Adipocyte (in vitro differentiated cells): ENCODE data around the gene IL1RN.
A peak's percentile ranks its signal among the peaks of the same experiment; 100 is the strongest.

Experiments
- DNase-seq: peaks from one replicate; pipeline ENCODE4 v3.0.0-alpha.2; 2015; ENCODE audit warnings: low read depth
- H3K27me3 ChIP-seq: replicated peaks from 2 replicates; pipeline ENCODE4 v1.7.0; 2013; ENCODE audit warnings: mild to moderate bottlenecking, low read length, moderate library complexity; ENCODE audit not compliant: control insufficient read depth, insufficient read depth
- H3K36me3 ChIP-seq: 2 replicates; pipeline ENCODE4 v1.7.0; 2013; ENCODE audit warnings: low read length, mild to moderate bottlenecking, moderate library complexity; ENCODE audit not compliant: control insufficient read depth, insufficient read depth, severe bottlenecking
- H3K4me1 ChIP-seq: 2 replicates; pipeline ENCODE4 v1.7.0; 2013; ENCODE audit warnings: mild to moderate bottlenecking, low read length, moderate library complexity; ENCODE audit not compliant: control insufficient read depth, insufficient read depth
- H3K4me3 ChIP-seq: 2 replicates; pipeline ENCODE4 v1.7.0; 2013; ENCODE audit warnings: mild to moderate bottlenecking, low read length, moderate library complexity
- H3K9ac ChIP-seq: 2 replicates; pipeline ENCODE4 v1.7.0; 2013; ENCODE audit warnings: mild to moderate bottlenecking, low read length, moderate library complexity
- H3K9me3 ChIP-seq: 2 replicates; pipeline ENCODE4 v1.7.0; 2013; ENCODE audit warnings: mild to moderate bottlenecking, low read length, moderate library complexity; ENCODE audit not compliant: control insufficient read depth

IL1RN gene

DNA sequence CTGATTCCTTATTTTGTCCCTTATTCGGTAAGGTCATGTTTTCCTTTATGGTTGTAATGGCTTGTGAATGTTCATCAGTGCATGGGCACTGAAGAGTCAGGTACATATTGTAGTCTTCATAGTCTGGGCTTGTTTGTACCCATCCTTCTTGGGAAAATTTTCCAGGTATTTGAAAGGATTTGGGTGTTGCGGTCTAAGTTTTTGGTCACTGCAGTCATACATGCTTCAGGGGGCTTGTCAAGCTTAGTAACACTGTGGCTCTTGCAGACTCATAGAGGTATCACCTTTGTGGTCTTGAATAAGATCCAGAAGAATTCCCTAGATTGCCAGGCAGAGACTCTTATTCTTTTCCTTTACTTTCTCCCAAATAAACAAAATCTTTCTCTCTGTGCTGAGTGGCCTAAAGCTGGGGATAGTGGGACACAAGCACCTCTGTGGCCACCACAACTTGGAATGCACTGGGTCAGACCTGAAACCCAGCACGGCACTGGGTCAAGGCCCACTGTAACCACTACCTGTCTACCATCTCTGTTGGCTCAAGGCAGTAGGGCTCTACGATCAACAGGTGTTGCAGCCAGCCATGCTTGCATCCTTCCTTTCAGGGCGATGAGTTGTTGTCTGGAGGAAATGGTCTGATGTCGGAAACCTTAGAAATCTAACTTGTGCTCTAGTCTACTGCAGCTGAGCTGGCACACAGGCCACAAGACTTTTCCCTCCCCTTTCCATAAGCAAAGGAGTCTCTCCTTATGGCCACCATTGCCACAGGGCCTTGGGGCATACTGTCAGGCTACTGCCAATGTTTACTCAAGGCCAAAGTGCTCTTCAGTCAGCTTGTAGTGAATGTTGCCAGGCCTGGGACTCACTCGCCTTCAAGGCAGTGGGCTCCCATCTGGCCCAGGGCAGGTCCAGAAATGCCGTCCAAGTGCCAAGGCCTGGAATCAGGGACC is 21.5 kb downstream of the IL1RN start:
- peaks cover 14% of the 10 kb centered on the region for H3K9me3 ChIP-seq
- H3K9ac ChIP-seq, result no peak overlapping the region
- DNase-seq, result no peak
- H3K4me3 ChIP-seq, result no peak overlapping the region
- no peaks in the 10 kb centered on the region for H3K27me3 ChIP-seq
- H3K36me3 ChIP-seq, result no peaks in the 10 kb centered on the region
- H3K4me1 ChIP-seq, result no peaks in the 10 kb centered on the region

- no peak for DNase-seq
- no peaks in the 10 kb centered on the region for H3K27me3 ChIP-seq
- no peak overlapping the region for H3K4me3 ChIP-seq
- no peaks in the 10 kb centered on the region for H3K36me3 ChIP-seq
- peaks cover 14% of the 10 kb centered on the region for H3K9me3 ChIP-seq
- no peak overlapping the region for H3K9ac ChIP-seq
- H3K4me1 ChIP-seq, result no peaks in the 10 kb centered on the region
Measured at GRCh38 chr2:113149553-113150257, 22.3 kb downstream of the IL1RN start.

DNA sequence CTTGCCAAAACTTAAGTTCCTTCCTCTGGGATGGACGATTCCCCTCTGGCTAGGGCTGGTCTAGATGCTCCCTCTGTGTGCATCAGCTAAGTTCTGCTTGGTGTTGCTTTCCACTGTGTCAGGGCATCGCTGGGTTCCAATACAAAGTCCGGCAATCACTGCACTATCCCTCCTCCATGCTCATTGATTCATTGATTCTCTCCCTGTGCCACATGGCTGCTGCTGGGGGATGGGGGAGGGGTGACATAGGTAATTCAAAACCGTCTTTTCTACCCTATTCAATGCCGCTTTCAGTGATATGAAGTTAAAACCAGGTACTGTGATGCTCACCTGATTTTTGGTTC is 22.8 kb downstream of the IL1RN start:
- Histone ChIP-seq H3K9me3 (peaks cover 10% of the 10 kb centered on the region), H3K4me3 (no peak overlapping the region), H3K27me3 (no peaks in the 10 kb centered on the region), H3K4me1 (no peaks in the 10 kb centered on the region), H3K36me3 (no peaks in the 10 kb centered on the region), H3K9ac (no peak overlapping the region)
- DNase-seq, result no peak

DNA sequence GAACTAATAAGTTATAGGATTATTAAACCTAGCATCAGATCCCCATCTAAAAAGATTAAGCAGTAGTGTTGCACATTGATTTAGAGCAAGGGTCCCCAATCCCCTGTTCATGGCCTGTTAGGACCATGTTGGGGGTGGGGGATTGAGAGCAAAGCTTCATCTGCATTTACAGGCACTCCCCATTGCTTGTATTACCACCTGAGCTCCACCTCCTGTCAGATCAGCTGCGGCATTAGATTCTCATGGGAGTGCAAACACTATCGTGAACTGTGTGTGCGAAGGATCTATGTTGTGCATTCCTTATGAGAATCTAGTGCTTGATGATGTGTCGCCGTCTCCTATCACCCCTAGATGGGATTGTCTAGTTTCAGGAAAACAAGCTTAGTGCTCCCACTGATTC is 27.9 kb downstream of the IL1RN start:
- Histone ChIP-seq H3K27me3 (peaks cover 3% of the 10 kb centered on the region), H3K36me3 (no peaks in the 10 kb centered on the region), H3K4me1 (peaks cover 9% of the 10 kb centered on the region), H3K9ac (no peak overlapping the region), H3K9me3 (no peaks in the 10 kb centered on the region), H3K4me3 (no peak overlapping the region)
- no peak for DNase-seq

DNA sequence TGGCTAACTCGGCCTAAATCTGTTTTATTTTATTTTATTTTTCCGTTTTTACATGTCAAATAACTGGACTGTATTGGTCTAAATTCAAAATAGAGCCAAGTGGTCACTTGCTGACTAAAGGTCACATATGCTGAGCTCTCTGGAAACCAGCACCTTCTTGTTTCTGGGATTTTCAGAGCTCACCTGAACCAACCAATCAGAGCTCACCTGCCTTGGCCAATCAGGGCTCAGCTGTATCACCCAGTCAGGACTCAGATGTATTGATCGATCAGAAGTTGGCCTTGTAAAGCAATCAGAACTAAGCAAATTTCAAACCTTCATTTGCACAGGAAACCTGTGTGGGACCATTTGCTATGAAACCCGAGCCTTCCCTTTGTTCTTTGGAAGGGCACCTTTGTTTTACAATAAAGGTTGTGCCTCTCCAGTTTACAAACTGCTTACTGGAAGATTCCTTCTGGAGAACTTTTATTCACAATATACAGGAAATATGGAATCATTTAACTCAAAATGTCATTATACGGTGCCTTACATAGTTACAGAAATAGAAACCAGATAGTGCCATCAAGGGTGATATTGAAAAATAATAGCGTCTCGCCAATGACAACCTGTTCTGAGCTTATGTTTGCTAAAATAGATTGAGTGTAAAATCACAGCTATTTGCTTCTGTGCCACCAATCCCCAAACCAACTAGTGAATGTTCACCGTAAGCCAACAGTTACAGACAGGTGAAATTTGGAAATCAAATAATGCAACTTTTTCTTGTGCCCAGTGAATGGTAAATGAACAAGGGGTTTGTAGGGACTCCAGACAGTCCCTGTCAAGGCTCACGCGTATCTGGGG is 29.1 kb downstream of the IL1RN start:
- no peaks in the 10 kb centered on the region for H3K36me3 ChIP-seq
- peak; percentile 9 for DNase-seq
- peak overlapping the region; percentile 58 for H3K9ac ChIP-seq
- H3K27me3 ChIP-seq, result peaks cover 3% of the 10 kb centered on the region
- H3K9me3 ChIP-seq, result no peaks in the 10 kb centered on the region
- peaks cover 9% of the 10 kb centered on the region for H3K4me1 ChIP-seq
- peak overlapping the region; percentile 68 for H3K4me3 ChIP-seq

DNA sequence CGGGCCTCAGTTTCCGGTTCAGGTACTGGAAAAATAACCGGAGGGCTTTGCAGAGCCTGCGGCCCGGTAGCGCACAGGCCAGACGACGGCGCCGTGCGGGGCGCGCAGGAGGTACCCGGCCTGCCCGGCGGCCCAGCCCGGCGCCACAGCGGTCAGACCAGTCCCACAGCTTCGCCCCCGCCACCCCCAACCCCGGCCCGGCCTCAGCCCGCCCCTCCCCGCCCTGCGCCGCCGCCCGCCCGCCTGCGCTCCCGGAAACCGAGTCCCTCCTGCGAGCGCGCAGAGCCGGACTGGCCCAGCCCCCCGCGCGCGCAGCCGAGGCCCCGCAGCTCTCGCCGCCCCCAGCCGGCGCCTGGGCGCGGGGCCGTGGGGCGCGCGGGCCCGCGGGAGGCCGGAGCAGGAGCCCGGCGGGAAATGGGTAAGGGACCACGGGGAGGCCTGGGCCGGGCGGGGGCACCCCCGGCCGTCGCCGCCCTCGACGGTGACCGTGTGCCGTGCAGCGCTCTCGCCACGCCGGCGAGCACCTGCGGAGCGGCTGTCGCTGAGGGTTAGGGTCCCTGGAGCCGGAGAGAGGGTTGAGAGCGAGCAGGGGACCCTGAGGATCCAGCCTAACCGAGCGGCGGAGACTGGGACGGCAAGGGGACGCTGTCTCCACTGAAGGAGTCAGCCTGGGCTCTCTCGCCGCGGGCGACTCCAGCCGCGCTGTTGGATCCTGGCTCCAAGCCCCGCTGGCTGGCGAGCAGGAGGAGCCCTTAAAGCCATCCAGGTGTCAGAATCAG is 29.9 kb downstream of the IL1RN start:
- peaks cover 9% of the 10 kb centered on the region for H3K4me1 ChIP-seq
- H3K9me3 ChIP-seq, result no peaks in the 10 kb centered on the region
- peak overlapping the region; percentile 58 for H3K9ac ChIP-seq
- peak overlapping the region; percentile 81 for H3K4me3 ChIP-seq
- no peaks in the 10 kb centered on the region for H3K36me3 ChIP-seq
- peaks cover 3% of the 10 kb centered on the region for H3K27me3 ChIP-seq
- peak; percentile 73 for DNase-seq

GRCh38 chr2:113157897-113158753 is 30.7 kb downstream of the IL1RN start:
- DNase-seq, result peak; percentile 58
- Histone ChIP-seq H3K4me3 (peak overlapping the region; percentile 81), H3K27me3 (peaks cover 3% of the 10 kb centered on the region)

DNA sequence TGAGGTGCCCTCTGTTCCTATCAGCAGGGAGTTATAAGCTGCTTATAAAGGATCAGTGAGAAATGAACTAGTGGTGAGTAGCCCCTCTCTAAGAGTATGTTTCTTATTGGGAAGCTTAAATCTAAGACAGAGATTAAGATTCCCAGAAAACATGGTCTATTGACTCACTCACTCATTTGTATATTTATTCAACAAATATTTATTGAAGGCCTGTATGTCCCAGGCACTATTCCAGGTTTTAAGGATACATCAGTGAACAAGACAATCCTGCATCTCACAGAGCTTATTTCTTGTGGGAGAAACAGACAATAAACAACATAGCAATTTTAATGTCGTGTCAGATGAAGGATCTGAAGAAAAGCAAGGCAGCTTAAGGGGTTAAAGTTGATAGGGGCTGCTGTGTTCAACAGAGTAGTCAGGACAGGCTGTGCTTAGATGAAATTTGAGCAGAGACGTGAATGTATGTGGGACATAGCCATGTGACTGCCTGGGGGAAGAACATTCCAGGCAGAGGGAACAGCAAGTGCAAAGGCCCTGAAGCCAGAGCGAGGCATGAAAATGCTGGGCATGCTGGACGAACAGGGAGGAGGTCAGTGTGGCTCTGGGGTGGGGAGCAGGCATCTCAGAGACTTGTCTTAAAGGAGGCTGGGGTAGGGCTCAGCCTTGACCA is 31.6 kb downstream of the IL1RN start:
- peaks cover 9% of the 10 kb centered on the region for H3K4me1 ChIP-seq
- no peaks in the 10 kb centered on the region for H3K9me3 ChIP-seq
- H3K27me3 ChIP-seq, result peaks cover 3% of the 10 kb centered on the region
- H3K9ac ChIP-seq, result no peak overlapping the region
- no peak overlapping the region for H3K4me3 ChIP-seq
- peak; percentile 58 for DNase-seq
- H3K36me3 ChIP-seq, result no peaks in the 10 kb centered on the region

More at GRCh38 chr2:113157897-113158753, 30.7 kb downstream of the IL1RN start:
- Histone ChIP-seq H3K9me3 (no peaks in the 10 kb centered on the region), H3K9ac (peak overlapping the region; percentile 54), H3K36me3 (no peaks in the 10 kb centered on the region), H3K4me1 (peaks cover 9% of the 10 kb centered on the region)

DNA sequence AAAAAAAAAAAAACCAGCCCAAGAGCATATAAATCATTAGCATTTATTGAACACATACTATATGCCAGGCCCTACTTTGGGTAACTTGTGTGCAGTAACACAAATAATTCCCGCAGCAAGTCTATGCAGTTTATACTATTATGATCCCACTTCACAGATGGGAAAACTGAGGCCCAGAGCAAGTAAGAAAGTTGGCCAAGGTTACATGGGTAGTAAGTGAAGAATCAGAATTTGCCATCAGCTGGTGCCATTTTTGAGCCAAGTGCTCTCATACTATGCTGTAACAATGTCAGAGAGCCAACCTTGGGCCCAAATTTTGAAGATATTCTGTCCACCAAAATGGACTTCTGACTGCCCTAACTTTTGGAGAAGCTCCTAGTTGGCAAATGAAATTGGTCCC is 32.9 kb downstream of the IL1RN start:
- H3K4me1 ChIP-seq, result peaks cover 9% of the 10 kb centered on the region
- no peaks in the 10 kb centered on the region for H3K9me3 ChIP-seq
- no peak for DNase-seq
- peaks cover 3% of the 10 kb centered on the region for H3K27me3 ChIP-seq
- H3K4me3 ChIP-seq, result no peak overlapping the region
- no peak overlapping the region for H3K9ac ChIP-seq
- no peaks in the 10 kb centered on the region for H3K36me3 ChIP-seq
